SK-N-SH treated with all-trans-retinoic acid at 6 μM for 48 hours (cell line): ENCODE measurements around the gene BIRC7.

Experiments used
- ATAC-seq: fragments of 200-7000 bp; cut with Tn5 transposase; 3 replicates; pipeline ENCODE4 v1.9.1; 2020; ENCODE audit warnings: mild to moderate bottlenecking, moderate library complexity
- ARNTL ChIP-seq: fragments of 450-650 bp; formaldehyde crosslinking; IDR thresholded peaks from 2 replicates; pipeline ENCODE4 v1.5.0; 2020; ENCODE audit warnings: low read depth, mild to moderate bottlenecking, moderate library complexity, borderline replicate concordance
- BACH2 ChIP-seq: fragments of 250-450 bp; sonication (Bioruptor Pico); IDR thresholded peaks from 2 replicates; pipeline ENCODE4 v1.9.0; 2021; ENCODE audit warnings: mild to moderate bottlenecking, borderline replicate concordance
- CREB5 ChIP-seq: fragments of 250-450 bp; sonication (Bioruptor Pico); IDR thresholded peaks from 2 replicates; pipeline ENCODE4 v1.5.1; 2020; ENCODE audit warnings: low read depth, mild to moderate bottlenecking, moderate library complexity
- CSDC2 ChIP-seq: fragments of 250-450 bp; sonication (Bioruptor Pico); IDR thresholded peaks from 2 replicates; pipeline ENCODE4 v1.5.0; 2020; ENCODE audit warnings: mild to moderate bottlenecking, moderate library complexity
- ESRRG ChIP-seq: fragments of 250-450 bp; sonication (Bioruptor Pico); IDR thresholded peaks from 2 replicates; pipeline ENCODE4 v1.6.1; 2021; ENCODE audit warnings: mild to moderate bottlenecking
- OSR1 ChIP-seq: fragments of 250-450 bp; sonication (Bioruptor Pico); IDR thresholded peaks from 2 replicates; pipeline ENCODE4 v1.8.0; 2022; ENCODE audit warnings: moderate library complexity, mild to moderate bottlenecking, inconsistent platforms
- PATZ1 ChIP-seq: fragments of 250-450 bp; sonication (Bioruptor Pico); IDR thresholded peaks from 2 replicates; pipeline ENCODE4 v1.8.0; 2020; ENCODE audit warnings: mild to moderate bottlenecking, moderate library complexity, borderline replicate concordance
- POU6F1 ChIP-seq: fragments of 250-450 bp; sonication (Bioruptor Pico); IDR thresholded peaks from 2 replicates; pipeline ENCODE4 v1.8.0; 2021; ENCODE audit warnings: low read depth, mild to moderate bottlenecking, moderate library complexity, borderline replicate concordance
- PPARA ChIP-seq: fragments of 250-450 bp; sonication (Bioruptor Pico); IDR thresholded peaks from 2 replicates; pipeline ENCODE4 v1.5.0; 2020; ENCODE audit warnings: mild to moderate bottlenecking, borderline replicate concordance
- RARB ChIP-seq: fragments of 250-450 bp; sonication (Bioruptor Pico); IDR thresholded peaks from 2 replicates; pipeline ENCODE4 v1.8.0; 2021; ENCODE audit warnings: mild to moderate bottlenecking, moderate library complexity
- SNAI2 ChIP-seq: fragments of 250-450 bp; sonication (Bioruptor Pico); IDR thresholded peaks from 2 replicates; pipeline ENCODE4 v1.5.0; 2020; ENCODE audit warnings: mild to moderate bottlenecking, moderate library complexity
- TOX ChIP-seq: fragments of 250-450 bp; sonication (Bioruptor Pico); IDR thresholded peaks from 2 replicates; pipeline ENCODE4 v1.8.0; 2021; ENCODE audit warnings: mild to moderate bottlenecking, moderate library complexity, borderline replicate concordance
- TSHZ2 ChIP-seq: fragments of 250-450 bp; sonication (Bioruptor Pico); IDR thresholded peaks from 2 replicates; pipeline ENCODE4 v1.5.0; 2020; ENCODE audit warnings: mild to moderate bottlenecking, moderate library complexity
- ZC3H10 ChIP-seq: fragments of 250-450 bp; sonication (Bioruptor Pico); IDR thresholded peaks from 2 replicates; pipeline ENCODE4 v1.5.1; 2021; ENCODE audit warnings: mild to moderate bottlenecking, moderate library complexity
- ZFP3 ChIP-seq: fragments of 250-450 bp; sonication (Bioruptor Pico); IDR thresholded peaks from 2 replicates; pipeline ENCODE4 v1.5.0; 2020; ENCODE audit warnings: mild to moderate bottlenecking, moderate library complexity
- ZFP30 ChIP-seq: fragments of 450-650 bp; formaldehyde crosslinking; IDR thresholded peaks from 2 replicates; pipeline ENCODE4 v1.5.0; 2022; ENCODE audit warnings: mild to moderate bottlenecking, moderate library complexity
- ZNF70 ChIP-seq: fragments of 450-650 bp; formaldehyde crosslinking; IDR thresholded peaks from 2 replicates; pipeline ENCODE4 v1.5.0; 2020; ENCODE audit warnings: mild to moderate bottlenecking, moderate library complexity
- ZNF8 ChIP-seq: fragments of 450-650 bp; formaldehyde crosslinking; IDR thresholded peaks from 2 replicates; pipeline ENCODE4 v1.5.0; 2020; ENCODE audit warnings: mild to moderate bottlenecking, moderate library complexity
- TF ChIP-seq, protein P1 (sequence below): fragments of 250-450 bp; sonication (Bioruptor Pico); IDR thresholded peaks from 2 replicates; pipeline ENCODE4 v1.5.1; 2021; ENCODE audit warnings: mild to moderate bottlenecking, moderate library complexity

BIRC7 gene

DNA sequence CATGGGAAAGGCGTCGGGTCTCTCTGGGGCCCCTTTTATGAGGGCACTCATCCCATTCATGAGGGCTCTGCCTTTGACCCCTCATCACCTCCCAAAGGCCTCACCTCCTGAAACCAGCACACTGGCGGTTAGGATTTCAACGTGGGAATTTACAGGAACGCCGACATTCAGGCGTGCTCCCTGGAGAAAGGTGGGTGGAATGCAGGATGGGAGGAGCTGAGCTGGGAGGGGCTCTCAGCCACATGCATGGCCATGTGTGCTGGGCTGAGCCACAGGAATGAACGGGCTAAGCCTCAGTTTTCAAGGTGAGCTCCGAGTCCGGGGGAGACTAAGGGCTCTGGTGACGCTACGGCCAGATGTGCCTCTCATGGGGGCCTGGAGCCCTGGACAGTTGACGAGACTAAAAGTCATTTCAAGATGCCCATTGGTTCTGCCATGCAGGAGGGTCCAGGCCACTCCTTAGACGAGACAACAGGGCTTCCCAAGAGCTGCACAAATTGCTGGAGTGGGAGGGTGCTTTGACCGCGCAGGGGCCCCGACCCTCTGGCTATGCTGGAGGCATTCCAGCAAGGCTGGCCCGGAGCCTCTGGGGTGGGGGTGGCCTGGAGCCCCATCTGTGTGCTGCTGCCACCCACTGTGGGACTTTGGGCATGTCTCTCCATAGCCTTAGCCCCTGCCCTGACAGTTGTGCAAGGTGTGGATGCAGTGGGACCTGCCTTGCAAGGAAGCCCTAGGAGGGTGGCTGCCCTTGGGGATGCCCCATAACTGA, 33.1 kb downstream of the BIRC7 start:
- ATAC-seq: no peak
- no peak for TF ChIP-seq ZFP3
- TF ChIP-seq OSR1: no peak
- no peak for TF ChIP-seq TSHZ2 (CRISPR knock-in tag)
- no peak for TF ChIP-seq BACH2 (CRISPR knock-in tag)
- TF ChIP-seq PATZ1 (CRISPR knock-in tag): no peak
- no peak for TF ChIP-seq ZC3H10
- TF ChIP-seq CREB5: no peak
- TF ChIP-seq CSDC2: no peak
- no peak for TF ChIP-seq ZFP30 (CRISPR knock-in tag)
- no peak for TF ChIP-seq RARB
- no peak for TF ChIP-seq POU6F1 (CRISPR knock-in tag)
- no peak for TF ChIP-seq ZNF70 (CRISPR knock-in tag)
- no peak for TF ChIP-seq ESRRG (CRISPR knock-in tag)
- no peak for TF ChIP-seq ARNTL
- TF ChIP-seq PPARA (CRISPR knock-in tag): no peak

GRCh38 chr20:63269724-63270123, 34.0 kb downstream of the BIRC7 start:
- no peak for ATAC-seq
- TF ChIP-seq ZFP30 (CRISPR knock-in tag) (no peak), TSHZ2 (CRISPR knock-in tag) (no peak), ARNTL (no peak), SNAI2 (CRISPR knock-in tag) (no peak), ZNF70 (CRISPR knock-in tag) (no peak), ZNF8 (CRISPR knock-in tag) (no peak), ZFP3 (no peak), TOX (no peak), CREB5 (no peak), OSR1 (no peak), PPARA (CRISPR knock-in tag) (no peak)
- TF ChIP-seq, protein P1, sequence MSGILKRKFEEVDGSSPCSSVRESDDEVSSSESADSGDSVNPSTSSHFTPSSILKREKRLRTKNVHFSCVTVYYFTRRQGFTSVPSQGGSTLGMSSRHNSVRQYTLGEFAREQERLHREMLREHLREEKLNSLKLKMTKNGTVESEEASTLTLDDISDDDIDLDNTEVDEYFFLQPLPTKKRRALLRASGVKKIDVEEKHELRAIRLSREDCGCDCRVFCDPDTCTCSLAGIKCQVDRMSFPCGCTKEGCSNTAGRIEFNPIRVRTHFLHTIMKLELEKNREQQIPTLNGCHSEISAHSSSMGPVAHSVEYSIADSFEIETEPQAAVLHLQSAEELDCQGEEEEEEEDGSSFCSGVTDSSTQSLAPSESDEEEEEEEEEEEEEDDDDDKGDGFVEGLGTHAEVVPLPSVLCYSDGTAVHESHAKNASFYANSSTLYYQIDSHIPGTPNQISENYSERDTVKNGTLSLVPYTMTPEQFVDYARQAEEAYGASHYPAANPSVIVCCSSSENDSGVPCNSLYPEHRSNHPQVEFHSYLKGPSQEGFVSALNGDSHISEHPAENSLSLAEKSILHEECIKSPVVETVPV (CRISPR knock-in tag): no peak
